Measurements from ENCODE around the gene ZNF211. TPM values are rescaled to one million over a fixed set of nuclear protein-coding genes. Genes with fewer than 3 reads are reported as not detected.

The ZNF211 gene
- total RNA-seq, 1 donor from 2014 or later = 10.0 TPM

DNA sequence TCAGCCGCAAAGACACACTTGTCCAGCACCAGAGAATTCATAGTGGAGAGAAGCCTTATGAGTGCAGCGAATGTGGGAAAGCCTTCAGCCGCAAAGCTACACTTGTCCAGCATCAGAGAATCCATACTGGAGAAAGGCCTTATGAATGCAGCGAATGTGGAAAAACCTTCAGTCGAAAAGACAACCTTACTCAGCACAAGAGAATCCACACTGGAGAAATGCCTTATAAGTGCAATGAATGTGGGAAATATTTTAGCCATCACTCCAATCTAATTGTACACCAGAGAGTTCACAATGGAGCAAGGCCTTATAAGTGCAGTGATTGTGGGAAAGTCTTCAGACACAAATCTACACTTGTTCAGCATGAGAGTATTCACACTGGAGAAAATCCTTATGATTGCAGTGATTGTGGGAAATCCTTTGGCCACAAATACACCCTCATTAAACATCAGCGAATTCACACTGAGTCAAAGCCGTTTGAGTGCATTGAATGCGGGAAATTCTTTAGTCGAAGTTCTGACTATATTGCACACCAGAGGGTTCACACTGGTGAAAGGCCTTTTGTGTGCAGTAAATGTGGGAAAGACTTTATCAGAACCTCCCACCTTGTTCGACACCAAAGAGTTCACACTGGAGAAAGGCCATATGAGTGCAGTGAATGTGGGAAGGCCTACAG is 12.2 kb upstream of the ZNF211 start:
- TF ChIP-seq CTCF (IDR thresholded peaks at IDR 0.05; ENCODE audit: borderline replicate concordance) = no peak
- intact Hi-C loops (cut with micrococcal nuclease) = no loop called here
- DNase-seq = no peak
- peaks cover 96% of the 10 kb centered on the region for H3K36me3 ChIP-seq
- no peak overlapping the region for H3K4me3 ChIP-seq
- peaks cover 31% of the 10 kb centered on the region for H3K4me1 ChIP-seq
- peaks cover 100% of the 10 kb centered on the region for H3K9me3 ChIP-seq (replicated peaks)
- H3K27ac ChIP-seq (replicated peaks) = no peak overlapping the region
- no peaks in the 10 kb centered on the region for H3K27me3 ChIP-seq (ENCODE audit: low read depth)

GRCh38 chr19:57623091-57623490 is 9.9 kb upstream of the ZNF211 start:
- H3K27me3 ChIP-seq (ENCODE audit: low read depth) = no peaks in the 10 kb centered on the region
- H3K36me3 ChIP-seq = peaks cover 73% of the 10 kb centered on the region
- intact Hi-C loops (cut with micrococcal nuclease) = no loop called here
- H3K4me3 ChIP-seq = no peak overlapping the region
- H3K4me1 ChIP-seq = peaks cover 8% of the 10 kb centered on the region
- peaks cover 100% of the 10 kb centered on the region for H3K9me3 ChIP-seq (replicated peaks)
- no peak for TF ChIP-seq CTCF (IDR thresholded peaks at IDR 0.05; ENCODE audit: borderline replicate concordance)
- H3K27ac ChIP-seq (replicated peaks) = no peak overlapping the region
- no peak for DNase-seq

GRCh38 chr19:57633832-57634131 is 814 bp downstream of the ZNF211 start:
- Histone ChIP-seq H3K4me3 (peak overlapping the region; percentile 88), H3K9me3 (replicated peaks) (peaks cover 46% of the 10 kb centered on the region), H3K36me3 (peaks cover 60% of the 10 kb centered on the region), H3K27me3 (ENCODE audit: low read depth) (no peaks in the 10 kb centered on the region), H3K4me1 (peaks cover 25% of the 10 kb centered on the region), H3K27ac (replicated peaks) (peak overlapping the region; percentile 86)
- intact Hi-C loops (cut with micrococcal nuclease) = no loop called here
- no peak for TF ChIP-seq CTCF (IDR thresholded peaks at IDR 0.05; ENCODE audit: borderline replicate concordance)
- no peak for DNase-seq

DNA sequence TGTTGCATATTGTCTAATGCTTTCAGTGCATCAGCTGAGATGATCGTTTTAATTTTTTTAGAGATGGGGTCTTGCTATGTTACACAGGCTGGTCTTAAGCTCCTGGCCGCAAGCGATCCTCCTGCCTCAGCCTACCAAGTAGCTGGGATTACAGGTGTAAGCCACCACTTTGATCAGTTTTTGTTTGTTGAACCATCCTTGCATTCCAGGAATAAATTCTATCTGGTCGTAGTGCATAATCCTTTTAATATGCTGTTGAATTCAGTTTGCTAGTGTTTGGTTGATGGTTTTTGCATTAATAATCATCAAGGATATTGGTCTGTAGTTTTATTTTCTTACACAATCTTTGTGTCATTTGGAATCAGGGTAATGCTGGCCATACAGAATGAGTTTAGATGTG is 4.4 kb downstream of the ZNF211 start:
- DNase-seq = no peak
- intact Hi-C loops (cut with micrococcal nuclease) = no loop called here
- Histone ChIP-seq H3K27me3 (ENCODE audit: low read depth) (no peaks in the 10 kb centered on the region), H3K4me1 (peaks cover 31% of the 10 kb centered on the region), H3K4me3 (no peak overlapping the region), H3K36me3 (peaks cover 82% of the 10 kb centered on the region), H3K9me3 (replicated peaks) (peaks cover 76% of the 10 kb centered on the region), H3K27ac (replicated peaks) (no peak overlapping the region)
- TF ChIP-seq CTCF (IDR thresholded peaks at IDR 0.05; ENCODE audit: borderline replicate concordance) = no peak

- no peaks in the 10 kb centered on the region for H3K27me3 ChIP-seq (ENCODE audit: low read depth)
- H3K4me1 ChIP-seq = peaks cover 18% of the 10 kb centered on the region
- DNase-seq = no peak
- H3K27ac ChIP-seq (replicated peaks) = no peak overlapping the region
- H3K36me3 ChIP-seq = peaks cover 74% of the 10 kb centered on the region
- H3K4me3 ChIP-seq = no peak overlapping the region
- intact Hi-C loops (cut with micrococcal nuclease) = no loop called here
- peaks cover 96% of the 10 kb centered on the region for H3K9me3 ChIP-seq (replicated peaks)
- no peak for TF ChIP-seq CTCF (IDR thresholded peaks at IDR 0.05; ENCODE audit: borderline replicate concordance)
Measured at GRCh38 chr19:57641715-57642234, 8.8 kb downstream of the ZNF211 start.
